Ishikawa (cell line): Measurements from ENCODE around the gene MESD.

Experiments
- CEBPB ChIP-seq: IDR thresholded peaks from 2 replicates; pipeline ENCODE4 v1.6.1; 2012
- CREB1 ChIP-seq: IDR thresholded peaks from 2 replicates; pipeline ENCODE4 v1.6.1; 2012; ENCODE audit warnings: low read depth
- EP300 ChIP-seq: IDR thresholded peaks from 2 replicates; pipeline ENCODE4 v1.6.1; 2012; ENCODE audit warnings: borderline replicate concordance
- FOXM1 ChIP-seq: IDR thresholded peaks from 2 replicates; pipeline ENCODE4 v1.6.1; 2012; ENCODE audit warnings: low read depth, borderline replicate concordance
- NFIC ChIP-seq: IDR thresholded peaks from 2 replicates; pipeline ENCODE4 v1.6.1; 2012
- RAD21 ChIP-seq: IDR thresholded peaks from 2 replicates; pipeline ENCODE4 v1.6.1; 2012; ENCODE audit warnings: low read depth
- TAF1 ChIP-seq: IDR thresholded peaks from 2 replicates; pipeline ENCODE4 v1.6.1; 2012; ENCODE audit warnings: low read depth, mild to moderate bottlenecking
- TCF12 ChIP-seq: IDR thresholded peaks from 2 replicates; pipeline ENCODE4 v1.6.1; 2012; ENCODE audit warnings: low read depth
- TEAD4 ChIP-seq: IDR thresholded peaks from 2 replicates; pipeline ENCODE4 v1.6.1; 2012
- YY1 ChIP-seq: IDR thresholded peaks from 2 replicates; pipeline ENCODE4 v1.6.1; 2012; ENCODE audit warnings: low read depth
- TF ChIP-seq, protein P1 (sequence below): IDR thresholded peaks from 2 replicates; pipeline ENCODE4 v1.6.1; 2012
- TF ChIP-seq, protein P2 (sequence below): IDR thresholded peaks from 2 replicates; pipeline ENCODE4 v1.6.1; 2012; ENCODE audit warnings: low read depth, mild to moderate bottlenecking

DNA sequence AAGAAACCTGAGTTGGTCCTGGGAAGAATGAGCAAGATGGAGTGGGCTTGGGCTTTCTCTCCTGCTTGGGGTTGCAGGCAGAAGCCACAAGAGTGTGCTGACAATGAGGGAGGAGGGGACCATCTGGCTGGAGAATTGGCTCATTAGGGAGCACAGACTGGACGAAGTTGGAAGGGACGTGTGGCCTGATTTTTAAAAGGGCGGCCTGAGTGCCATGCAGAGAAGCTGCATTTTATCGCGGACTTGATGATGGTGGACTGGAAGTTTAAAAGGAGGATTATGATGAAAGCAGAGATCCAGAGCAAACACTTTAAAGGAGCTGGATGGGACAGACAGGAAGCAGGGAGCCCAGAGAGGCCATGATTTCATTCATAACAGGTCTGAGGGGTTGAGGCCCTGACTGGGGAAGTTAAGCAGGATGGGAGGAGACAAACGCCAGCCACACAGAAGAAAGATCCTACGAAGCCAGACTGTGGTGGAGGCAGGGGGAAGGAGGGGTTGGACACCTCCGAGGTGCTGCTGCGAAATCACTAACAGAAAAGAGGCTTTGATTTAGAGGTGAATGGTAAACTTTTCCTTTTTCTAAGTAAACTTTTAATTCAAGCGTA, 34.8 kb upstream of the MESD start:
- TF ChIP-seq CREB1, result no peak
- TF ChIP-seq TAF1, result no peak
- TF ChIP-seq CEBPB, result no peak
- TF ChIP-seq, protein P1, sequence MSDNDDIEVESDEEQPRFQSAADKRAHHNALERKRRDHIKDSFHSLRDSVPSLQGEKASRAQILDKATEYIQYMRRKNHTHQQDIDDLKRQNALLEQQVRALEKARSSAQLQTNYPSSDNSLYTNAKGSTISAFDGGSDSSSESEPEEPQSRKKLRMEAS, result no peak
- no peak for TF ChIP-seq EP300
- no peak for TF ChIP-seq NFIC
- TF ChIP-seq RAD21, result no peak
- TF ChIP-seq YY1, result no peak
- TF ChIP-seq, protein P2, sequence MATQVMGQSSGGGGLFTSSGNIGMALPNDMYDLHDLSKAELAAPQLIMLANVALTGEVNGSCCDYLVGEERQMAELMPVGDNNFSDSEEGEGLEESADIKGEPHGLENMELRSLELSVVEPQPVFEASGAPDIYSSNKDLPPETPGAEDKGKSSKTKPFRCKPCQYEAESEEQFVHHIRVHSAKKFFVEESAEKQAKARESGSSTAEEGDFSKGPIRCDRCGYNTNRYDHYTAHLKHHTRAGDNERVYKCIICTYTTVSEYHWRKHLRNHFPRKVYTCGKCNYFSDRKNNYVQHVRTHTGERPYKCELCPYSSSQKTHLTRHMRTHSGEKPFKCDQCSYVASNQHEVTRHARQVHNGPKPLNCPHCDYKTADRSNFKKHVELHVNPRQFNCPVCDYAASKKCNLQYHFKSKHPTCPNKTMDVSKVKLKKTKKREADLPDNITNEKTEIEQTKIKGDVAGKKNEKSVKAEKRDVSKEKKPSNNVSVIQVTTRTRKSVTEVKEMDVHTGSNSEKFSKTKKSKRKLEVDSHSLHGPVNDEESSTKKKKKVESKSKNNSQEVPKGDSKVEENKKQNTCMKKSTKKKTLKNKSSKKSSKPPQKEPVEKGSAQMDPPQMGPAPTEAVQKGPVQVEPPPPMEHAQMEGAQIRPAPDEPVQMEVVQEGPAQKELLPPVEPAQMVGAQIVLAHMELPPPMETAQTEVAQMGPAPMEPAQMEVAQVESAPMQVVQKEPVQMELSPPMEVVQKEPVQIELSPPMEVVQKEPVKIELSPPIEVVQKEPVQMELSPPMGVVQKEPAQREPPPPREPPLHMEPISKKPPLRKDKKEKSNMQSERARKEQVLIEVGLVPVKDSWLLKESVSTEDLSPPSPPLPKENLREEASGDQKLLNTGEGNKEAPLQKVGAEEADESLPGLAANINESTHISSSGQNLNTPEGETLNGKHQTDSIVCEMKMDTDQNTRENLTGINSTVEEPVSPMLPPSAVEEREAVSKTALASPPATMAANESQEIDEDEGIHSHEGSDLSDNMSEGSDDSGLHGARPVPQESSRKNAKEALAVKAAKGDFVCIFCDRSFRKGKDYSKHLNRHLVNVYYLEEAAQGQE, result no peak
- no peak for TF ChIP-seq TEAD4
- TF ChIP-seq FOXM1, result no peak
- TF ChIP-seq TCF12, result no peak
